Lung (tissue), 12 donors: ENCODE measurements around the gene KIF1C. TPM values are rescaled to one million over a fixed set of nuclear protein-coding genes. Genes with fewer than 3 reads are reported as not detected.

Experiments
- ATAC-seq: fragments of 200-7000 bp; cut with Tn5 transposase; one replicate; pipeline ENCODE4 v1.9.1; 2020; ENCODE audit warnings: moderate number of reproducible peaks; ENCODE audit not compliant: insufficient read depth, low FRiP score
- DNase-seq, 3 donors: peaks; one replicate each; pipeline ENCODE4 v3.0.0-alpha.2; 2013 to 2017
- H3K27ac ChIP-seq, 2 donors: one replicate each; pipeline ENCODE4 v1.5.1; 2013; ENCODE audit warnings: mild to moderate bottlenecking in 2 of 2, moderate library complexity in 2 of 2, control low read depth in 1 of 2, inconsistent platforms in 1 of 2, low read depth in 1 of 2, low read length in 1 of 2
- H3K27me3 ChIP-seq, 3 donors: one replicate each; pipeline ENCODE4 v1.5.1; 2013; ENCODE audit warnings: low read length in 2 of 3; ENCODE audit not compliant: control insufficient read depth in 3 of 3, insufficient read depth in 3 of 3
- H3K36me3 ChIP-seq, 4 donors: one replicate each; pipeline ENCODE4 v1.5.1; 2013; ENCODE audit warnings: low read length in 4 of 4, mild to moderate bottlenecking in 1 of 4, moderate library complexity in 1 of 4; ENCODE audit not compliant: control insufficient read depth in 4 of 4, insufficient read depth in 4 of 4
- H3K4me1 ChIP-seq, 5 donors: one replicate each; pipeline ENCODE4 v1.5.1; 2013; ENCODE audit warnings: low read length in 5 of 5, mild to moderate bottlenecking in 2 of 5, moderate library complexity in 1 of 5; ENCODE audit not compliant: control insufficient read depth in 5 of 5, insufficient read depth in 5 of 5
- H3K4me3 ChIP-seq: one replicate; pipeline ENCODE4 v1.5.1; 2013; ENCODE audit warnings: mild to moderate bottlenecking, control low read depth, moderate library complexity
- H3K9ac ChIP-seq, 2 donors: one replicate each; pipeline ENCODE4 v1.5.1; 2013; ENCODE audit warnings: low read length in 2 of 2, control low read depth in 1 of 2; ENCODE audit not compliant: insufficient read depth in 1 of 2
- H3K9me3 ChIP-seq, 4 donors: one replicate each; pipeline ENCODE4 v1.5.1; 2013; ENCODE audit warnings: low read length in 3 of 4, mild to moderate bottlenecking in 1 of 4, moderate library complexity in 1 of 4; ENCODE audit not compliant: control insufficient read depth in 4 of 4, insufficient read depth in 3 of 4
- whole genome bisulfite sequencing, 2 donors: extraction: QIAGEN DNeasy Blood & Tissue Kit; methylation state at CpG; one replicate each; pipeline ENCODE4 v1.1.7; 2013; 5-methylcytosine and 5-hydroxymethylcytosine counted together
- polyA plus RNA-seq, 2 donors: library from polyadenylated mRNA; stranded (reverse); fragments of 200-250 nt; gene quantifications; one replicate each; pipeline ENCODE4 v1.2.1, GENCODE V29; 2013
- total RNA-seq, 2 donors: library from RNA; depleted of rRNA in 1 of 2; stranded (reverse); fragments of >200 nt in 1 of 2; gene quantifications; one replicate each; pipeline ENCODE4 v1.2.1, GENCODE V29; 2014 to 2021
- TF ChIP-seq, protein P1 (sequence below): IDR thresholded peaks from 2 replicates; pipeline ENCODE4 v1.5.1; 2012; ENCODE audit warnings: mild to moderate bottlenecking; ENCODE audit errors: control extremely low read depth, extremely low read depth
- donor health status: control.
- donor health status: control.
- donor health status: Bipolar disorder and iron deficiency.
- donor health status: healthy.
- donor health status: DM: yes; HTN: yes; CAD: no.

The KIF1C gene
- total and polyA plus RNA-seq, 4 donors: 48.0 to 190 (median 75.8) TPM

DNA sequence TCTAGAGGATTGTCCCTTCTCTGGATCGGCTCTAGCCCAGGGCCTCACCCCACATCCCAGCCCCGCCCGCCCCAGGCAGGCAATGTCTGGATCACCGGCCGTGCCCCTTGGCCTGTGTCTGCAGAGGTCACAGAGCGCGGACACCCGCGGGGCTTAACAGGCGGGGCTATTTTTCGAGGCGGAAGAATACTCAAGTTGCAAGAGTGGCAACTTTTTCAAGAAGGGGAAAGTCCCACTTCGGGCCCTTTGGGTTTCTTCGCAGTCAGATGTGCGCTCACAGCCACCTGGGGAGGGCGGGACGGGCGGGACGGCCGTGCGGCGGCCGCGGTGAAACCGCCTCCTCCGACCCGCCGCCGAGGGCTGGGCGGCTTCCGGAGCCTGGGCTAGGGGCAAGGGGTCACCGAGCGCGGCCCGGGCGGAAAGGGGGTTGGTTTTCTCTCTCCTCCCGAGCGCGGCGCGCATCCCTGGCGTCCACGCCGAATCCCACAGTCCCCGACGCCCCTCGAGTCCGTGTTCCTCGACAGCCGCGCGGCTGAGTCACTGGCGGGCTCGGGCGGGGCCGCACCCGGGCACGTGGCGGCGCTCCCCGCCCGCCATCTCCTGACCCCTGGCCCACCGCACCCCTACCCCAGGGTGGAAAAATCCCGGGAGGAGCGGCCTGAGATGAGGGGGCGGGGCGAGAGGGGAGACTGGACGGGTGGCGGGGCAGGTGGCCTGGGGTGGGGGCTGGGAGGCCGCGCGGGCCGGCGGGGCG lies 48.3 kb upstream of the KIF1C start:
- WGBS, 2 donors: 0 to 1% methylated on average over 53 to 75 of the region's 75 CpGs
- DNase-seq (peak; percentile 35 to 73 (median 62)), ATAC-seq (peak; percentile 16)
- peaks cover 2 to 30% (median 18%) of the 10 kb centered on the region in 5 donors for H3K4me1 ChIP-seq
- peaks cover 7 to 18% (median 14%) of the 10 kb centered on the region in 4 donors for H3K36me3 ChIP-seq
- TF ChIP-seq, protein P1, sequence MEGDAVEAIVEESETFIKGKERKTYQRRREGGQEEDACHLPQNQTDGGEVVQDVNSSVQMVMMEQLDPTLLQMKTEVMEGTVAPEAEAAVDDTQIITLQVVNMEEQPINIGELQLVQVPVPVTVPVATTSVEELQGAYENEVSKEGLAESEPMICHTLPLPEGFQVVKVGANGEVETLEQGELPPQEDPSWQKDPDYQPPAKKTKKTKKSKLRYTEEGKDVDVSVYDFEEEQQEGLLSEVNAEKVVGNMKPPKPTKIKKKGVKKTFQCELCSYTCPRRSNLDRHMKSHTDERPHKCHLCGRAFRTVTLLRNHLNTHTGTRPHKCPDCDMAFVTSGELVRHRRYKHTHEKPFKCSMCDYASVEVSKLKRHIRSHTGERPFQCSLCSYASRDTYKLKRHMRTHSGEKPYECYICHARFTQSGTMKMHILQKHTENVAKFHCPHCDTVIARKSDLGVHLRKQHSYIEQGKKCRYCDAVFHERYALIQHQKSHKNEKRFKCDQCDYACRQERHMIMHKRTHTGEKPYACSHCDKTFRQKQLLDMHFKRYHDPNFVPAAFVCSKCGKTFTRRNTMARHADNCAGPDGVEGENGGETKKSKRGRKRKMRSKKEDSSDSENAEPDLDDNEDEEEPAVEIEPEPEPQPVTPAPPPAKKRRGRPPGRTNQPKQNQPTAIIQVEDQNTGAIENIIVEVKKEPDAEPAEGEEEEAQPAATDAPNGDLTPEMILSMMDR: no peak
- peak overlapping the region in 1 of 2 donors; percentile 65 for H3K9ac ChIP-seq
- peak overlapping the region; percentile 53 for H3K4me3 ChIP-seq
- peak overlapping the region; percentile 91 to 97 for H3K27ac ChIP-seq
- H3K27me3 ChIP-seq: no peaks in the 10 kb centered on the region
- H3K9me3 ChIP-seq: no peaks in the 10 kb centered on the region

- ATAC-seq (peak; percentile 16), DNase-seq (peak; percentile 49 to 67 (median 62))
- Histone ChIP-seq H3K4me3 (peak overlapping the region; percentile 28), H3K36me3 (peaks cover 7 to 15% (median 9%) of the 10 kb centered on the region in 4 donors), H3K9ac (peak overlapping the region in 1 of 2 donors; percentile 12), H3K27ac (peak overlapping the region; percentile 94 to 98), H3K4me1 (peaks cover 2 to 30% (median 16%) of the 10 kb centered on the region in 5 donors), H3K27me3 (no peaks in the 10 kb centered on the region), H3K9me3 (no peaks in the 10 kb centered on the region)
- WGBS, 2 donors: 4% methylated on average over 43 to 52 of the region's 52 CpGs
- TF ChIP-seq, protein P1: no peak
These were observed 47.5 kb upstream of the KIF1C start for GRCh38 chr17:4950075-4950745.

- TF ChIP-seq, protein P1: no peak
- Histone ChIP-seq H3K27me3 (no peaks in the 10 kb centered on the region), H3K4me3 (peak within 1 kb of the TSS; percentile 28), H3K9ac (peak within 1 kb of the TSS in 1 of 2 donors; percentile 12), H3K4me1 (peaks cover 2 to 30% (median 11%) of the 10 kb centered on the region in 5 donors), H3K36me3 (peaks cover 3 to 10% (median 5%) of the 10 kb centered on the region in 4 donors), H3K9me3 (no peaks in the 10 kb centered on the region), H3K27ac (peak within 1 kb of the TSS; percentile 94 to 98)
- peak in 1 of 3 donors; percentile 24 for DNase-seq
- WGBS, 2 donors: 41 to 54% methylated on average over 5 to 7 of the region's 7 CpGs
- ATAC-seq: no peak
These were observed 47.0 kb upstream of the KIF1C start, which contains the start of gene ENO3 for GRCh38 chr17:4950746-4951204. Gene ENO3 (plus strand): TSS chr17:4951119. CDS start chr17:4951830, 711 bp downstream.
